ENCODE results near the gene SRSF9. TPM values are rescaled to one million over a fixed set of nuclear protein-coding genes. Genes with fewer than 3 reads are reported as not detected.

Gene SRSF9
- total RNA-seq, 1 donor from 2014 or later, result 255 TPM

DNA sequence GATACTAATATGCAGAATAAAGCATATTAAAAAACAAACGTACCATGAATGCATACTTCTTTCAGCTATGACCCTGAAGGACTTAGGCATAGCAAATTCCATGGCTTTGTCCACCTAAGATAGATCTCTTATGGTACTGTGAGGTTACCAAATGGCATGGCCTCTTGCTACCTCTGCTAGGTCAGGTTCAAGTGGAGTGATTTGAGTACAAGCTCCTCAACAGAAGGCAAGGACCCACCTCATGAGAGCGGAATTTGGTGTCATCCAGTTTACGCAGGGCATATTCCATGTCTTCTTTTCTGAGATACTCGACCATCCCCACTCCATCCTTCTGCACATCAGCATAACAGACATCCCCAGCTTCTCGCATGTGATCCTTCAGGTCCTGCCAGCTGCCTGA lies 5.8 kb downstream of the SRSF9 start:
- peaks cover 40% of the 10 kb centered on the region for H3K36me3 Mint-ChIP-seq (ENCODE audit: low read depth, unreplicated experiment)
- H3K4me1 Mint-ChIP-seq (ENCODE audit: unreplicated experiment), result peaks cover 6% of the 10 kb centered on the region
- H3K27ac Mint-ChIP-seq (ENCODE audit: unreplicated experiment), result no peak overlapping the region
- DNase-seq (ENCODE audit: low spot score), result no peak
- no peaks in the 10 kb centered on the region for H3K9me3 Mint-ChIP-seq (ENCODE audit: unreplicated experiment)
- TF ChIP-seq, protein P1, sequence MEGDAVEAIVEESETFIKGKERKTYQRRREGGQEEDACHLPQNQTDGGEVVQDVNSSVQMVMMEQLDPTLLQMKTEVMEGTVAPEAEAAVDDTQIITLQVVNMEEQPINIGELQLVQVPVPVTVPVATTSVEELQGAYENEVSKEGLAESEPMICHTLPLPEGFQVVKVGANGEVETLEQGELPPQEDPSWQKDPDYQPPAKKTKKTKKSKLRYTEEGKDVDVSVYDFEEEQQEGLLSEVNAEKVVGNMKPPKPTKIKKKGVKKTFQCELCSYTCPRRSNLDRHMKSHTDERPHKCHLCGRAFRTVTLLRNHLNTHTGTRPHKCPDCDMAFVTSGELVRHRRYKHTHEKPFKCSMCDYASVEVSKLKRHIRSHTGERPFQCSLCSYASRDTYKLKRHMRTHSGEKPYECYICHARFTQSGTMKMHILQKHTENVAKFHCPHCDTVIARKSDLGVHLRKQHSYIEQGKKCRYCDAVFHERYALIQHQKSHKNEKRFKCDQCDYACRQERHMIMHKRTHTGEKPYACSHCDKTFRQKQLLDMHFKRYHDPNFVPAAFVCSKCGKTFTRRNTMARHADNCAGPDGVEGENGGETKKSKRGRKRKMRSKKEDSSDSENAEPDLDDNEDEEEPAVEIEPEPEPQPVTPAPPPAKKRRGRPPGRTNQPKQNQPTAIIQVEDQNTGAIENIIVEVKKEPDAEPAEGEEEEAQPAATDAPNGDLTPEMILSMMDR (IDR thresholded peaks at IDR 0.05; ENCODE audit: unreplicated experiment), result no peak
- peaks cover 2% of the 10 kb centered on the region for H3K27me3 Mint-ChIP-seq (ENCODE audit: unreplicated experiment)
- H3K4me3 Mint-ChIP-seq (ENCODE audit: unreplicated experiment), result no peak overlapping the region

DNA sequence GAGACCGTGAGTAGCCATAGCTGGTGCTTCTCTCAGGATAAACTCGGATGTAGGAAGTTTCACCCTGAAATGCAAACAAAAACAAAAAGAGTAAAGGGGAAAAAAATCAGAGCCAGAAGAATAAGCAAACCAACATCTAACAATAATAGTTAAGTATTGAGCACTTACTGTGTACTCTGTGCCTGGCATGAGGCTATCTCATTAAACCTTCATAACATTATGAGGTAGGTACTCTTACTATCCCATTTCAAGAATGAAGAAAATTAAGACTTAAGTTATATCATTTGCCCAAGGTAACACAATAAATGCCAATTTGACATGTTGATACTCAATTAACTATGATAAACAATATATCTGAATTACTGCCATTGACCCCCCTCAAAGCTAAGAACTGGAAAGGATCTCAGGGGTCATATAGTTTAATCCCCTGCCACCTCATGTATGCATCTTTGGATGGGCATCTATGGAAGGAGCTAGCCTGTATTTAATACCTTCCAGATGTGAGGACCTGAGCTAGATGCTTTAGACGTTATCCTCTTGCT lies 7.4 kb downstream of the SRSF9 start:
- Mint-ChIP-seq H3K4me1 (ENCODE audit: unreplicated experiment) (no peaks in the 10 kb centered on the region), H3K36me3 (ENCODE audit: low read depth, unreplicated experiment) (peaks cover 42% of the 10 kb centered on the region), H3K27ac (ENCODE audit: unreplicated experiment) (no peak overlapping the region), H3K4me3 (ENCODE audit: unreplicated experiment) (no peak overlapping the region), H3K27me3 (ENCODE audit: unreplicated experiment) (peaks cover 3% of the 10 kb centered on the region), H3K9me3 (ENCODE audit: unreplicated experiment) (no peaks in the 10 kb centered on the region)
- TF ChIP-seq, protein P1 (IDR thresholded peaks at IDR 0.05; ENCODE audit: unreplicated experiment), result no peak
- no peak for DNase-seq (ENCODE audit: low spot score)

DNA sequence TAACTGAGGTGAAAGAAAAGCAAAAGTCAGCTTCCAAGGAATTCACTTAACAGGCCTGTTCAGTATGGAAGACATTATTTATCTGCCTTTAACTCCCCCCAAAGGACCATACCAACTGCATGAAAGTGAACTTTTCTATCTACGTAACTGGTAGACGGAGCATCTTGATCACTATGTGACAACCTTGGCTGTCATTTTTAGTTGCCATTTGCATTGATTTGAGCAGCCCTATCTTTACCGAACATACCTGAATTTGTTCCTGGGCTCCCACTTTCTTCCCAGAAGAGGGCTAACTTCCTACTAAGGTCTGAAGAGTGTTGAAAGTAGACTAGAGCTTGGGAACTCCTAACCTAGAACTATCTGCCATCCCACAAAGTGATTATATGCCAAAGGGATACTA lies 9.4 kb downstream of the SRSF9 start:
- Mint-ChIP-seq H3K36me3 (ENCODE audit: low read depth, unreplicated experiment) (peaks cover 41% of the 10 kb centered on the region), H3K4me1 (ENCODE audit: unreplicated experiment) (no peaks in the 10 kb centered on the region)
- TF ChIP-seq, protein P1 (IDR thresholded peaks at IDR 0.05; ENCODE audit: unreplicated experiment), result no peak

DNA sequence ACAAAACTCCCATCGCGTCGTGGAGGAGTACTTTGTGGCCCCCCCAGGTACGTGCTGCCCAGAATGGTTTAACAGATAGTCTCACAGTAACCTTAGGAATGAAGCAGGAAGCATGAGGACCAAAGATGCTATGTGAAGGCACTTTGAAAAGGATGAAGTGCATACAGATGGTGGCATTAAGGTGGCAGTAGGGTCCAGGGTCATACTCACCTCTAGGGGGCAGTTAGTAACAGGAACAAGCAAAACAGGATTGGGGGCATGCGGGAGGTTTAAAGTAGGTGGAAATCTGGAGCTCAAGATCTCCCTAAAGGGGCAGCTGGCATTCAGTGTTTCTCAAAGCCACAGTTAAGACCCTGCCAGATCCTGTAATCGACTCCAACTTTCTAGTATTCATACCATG lies 12.4 kb downstream of the SRSF9 start:
- Mint-ChIP-seq H3K36me3 (ENCODE audit: low read depth, unreplicated experiment) (peaks cover 25% of the 10 kb centered on the region), H3K27ac (ENCODE audit: unreplicated experiment) (no peak overlapping the region), H3K4me1 (ENCODE audit: unreplicated experiment) (no peaks in the 10 kb centered on the region), H3K27me3 (ENCODE audit: unreplicated experiment) (peaks cover 1% of the 10 kb centered on the region), H3K9me3 (ENCODE audit: unreplicated experiment) (no peaks in the 10 kb centered on the region), H3K4me3 (ENCODE audit: unreplicated experiment) (no peak overlapping the region)
- peak; percentile 14 for DNase-seq (ENCODE audit: low spot score)
- TF ChIP-seq, protein P1 (IDR thresholded peaks at IDR 0.05; ENCODE audit: unreplicated experiment), result peak; percentile 14

More for the DNA sequence above, 9.4 kb downstream of the SRSF9 start:
- peaks cover 3% of the 10 kb centered on the region for H3K27me3 Mint-ChIP-seq (ENCODE audit: unreplicated experiment)
- H3K4me3 Mint-ChIP-seq (ENCODE audit: unreplicated experiment), result peak overlapping the region; percentile 65
- DNase-seq (ENCODE audit: low spot score), result no peak
- no peak overlapping the region for H3K27ac Mint-ChIP-seq (ENCODE audit: unreplicated experiment)
- H3K9me3 Mint-ChIP-seq (ENCODE audit: unreplicated experiment), result no peaks in the 10 kb centered on the region

DNA sequence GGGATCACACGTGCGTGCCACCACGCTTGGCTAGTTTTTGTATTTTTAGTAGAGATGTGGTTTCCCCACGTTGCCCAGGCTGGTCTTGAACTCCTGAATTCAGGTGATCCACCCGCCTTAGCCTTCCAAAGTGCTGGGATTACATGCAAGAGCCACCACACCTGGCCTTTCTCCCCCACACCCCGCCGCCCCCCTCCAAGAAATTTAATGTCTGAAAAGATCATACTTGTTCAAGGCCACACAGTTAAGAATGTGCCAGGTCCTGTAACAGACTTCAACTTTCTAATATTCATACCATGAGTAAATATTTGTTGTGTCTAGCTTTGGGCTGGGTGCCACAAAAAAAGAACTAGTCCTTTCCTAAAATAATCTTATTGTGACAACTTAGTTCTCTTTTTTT lies 14.2 kb downstream of the SRSF9 start:
- H3K4me3 Mint-ChIP-seq (ENCODE audit: unreplicated experiment), result no peak overlapping the region
- DNase-seq (ENCODE audit: low spot score), result no peak
- H3K27ac Mint-ChIP-seq (ENCODE audit: unreplicated experiment), result no peak overlapping the region
- peaks cover 19% of the 10 kb centered on the region for H3K36me3 Mint-ChIP-seq (ENCODE audit: low read depth, unreplicated experiment)
- H3K27me3 Mint-ChIP-seq (ENCODE audit: unreplicated experiment), result peaks cover 1% of the 10 kb centered on the region
- H3K9me3 Mint-ChIP-seq (ENCODE audit: unreplicated experiment), result no peaks in the 10 kb centered on the region
- TF ChIP-seq, protein P1 (IDR thresholded peaks at IDR 0.05; ENCODE audit: unreplicated experiment), result no peak
- no peaks in the 10 kb centered on the region for H3K4me1 Mint-ChIP-seq (ENCODE audit: unreplicated experiment)
